ENCODE results near the gene PRDM7.

Gene PRDM7

GRCh38 chr16:90033387-90033786, 43.7 kb downstream of the PRDM7 start:
- DNase-seq = no peak

- DNase-seq = no peak
These were observed 44.3 kb downstream of the PRDM7 start for GRCh38 chr16:90032674-90033331.

- no peak for DNase-seq
These were observed 45.0 kb downstream of the PRDM7 start for GRCh38 chr16:90031931-90032673.

GRCh38 chr16:90031186-90031930, 45.8 kb downstream of the PRDM7 start:
- no peak for DNase-seq

- no peak for DNase-seq
These were observed 48.1 kb downstream of the PRDM7 start for GRCh38 chr16:90028985-90029384.

GRCh38 chr16:90027611-90028010, 49.5 kb downstream of the PRDM7 start:
- no peak for DNase-seq

- peak; percentile 15 for DNase-seq
These were observed 51.0 kb downstream of the PRDM7 start for GRCh38 chr16:90026135-90026534.

GRCh38 chr16:90023078-90023447, 54.1 kb downstream of the PRDM7 start:
- DNase-seq = no peak

GRCh38 chr16:90022209-90023077, 54.7 kb downstream of the PRDM7 start:
- DNase-seq = peak; percentile 84

- no peak for DNase-seq
These were observed 56.2 kb downstream of the PRDM7 start for GRCh38 chr16:90020838-90021382.

GRCh38 chr16:90020260-90020837, 56.8 kb downstream of the PRDM7 start:
- DNase-seq = no peak

- peak; percentile 54 for DNase-seq
These were observed 57.4 kb downstream of the PRDM7 start for GRCh38 chr16:90019543-90020259.

GRCh38 chr16:90018652-90019542, 58.2 kb downstream of the PRDM7 start, which contains the start of gene DBNDD1:
Gene DBNDD1 (minus strand): TSS chr16:90019456. CDS start chr16:90019341, 115 bp downstream.
- no peak for DNase-seq

GRCh38 chr16:90018297-90018651, 58.9 kb downstream of the PRDM7 start:
- no peak for DNase-seq

- no peak for DNase-seq
These were observed 60.7 kb downstream of the PRDM7 start for GRCh38 chr16:90016339-90016950.

GRCh38 chr16:90015586-90016338, 61.4 kb downstream of the PRDM7 start:
- no peak for DNase-seq

GRCh38 chr16:90012991-90013745, 64.0 kb downstream of the PRDM7 start:
- no peak for DNase-seq

- no peak for DNase-seq
These were observed 65.1 kb downstream of the PRDM7 start for GRCh38 chr16:90011908-90012501.
